ENCODE data around the gene EIF4EBP2. TPM values are rescaled to one million over a fixed set of nuclear protein-coding genes. Genes with fewer than 3 reads are reported as not detected.

EIF4EBP2 gene
- total RNA-seq, 1 donor, result 46.0 TPM

DNA sequence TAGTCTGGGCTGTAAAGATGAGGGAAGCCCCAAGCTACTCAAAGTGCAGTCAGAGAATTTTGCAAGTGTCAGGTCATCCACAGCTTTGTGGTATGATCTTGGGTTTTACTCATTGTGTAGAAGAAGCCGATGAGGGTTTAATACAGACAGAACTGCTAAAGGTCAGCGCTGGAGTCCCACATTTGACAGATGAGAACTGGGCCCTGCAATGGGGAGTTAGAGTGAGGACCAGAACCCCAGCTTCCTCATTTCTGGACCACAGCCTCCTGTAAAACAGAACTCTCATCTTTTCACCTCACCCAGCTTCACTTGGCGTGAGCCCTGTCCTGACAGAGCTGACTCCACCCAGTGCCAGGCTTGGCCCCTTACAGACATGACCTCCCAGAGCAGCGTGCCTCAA lies 41.6 kb upstream of the EIF4EBP2 start:
- H2AFZ ChIP-seq (ENCODE audit: low read length), result no peak overlapping the region
- no peak overlapping the region for H3K4me3 ChIP-seq (ENCODE audit: insufficient read depth, low read length)
- TF ChIP-seq, protein P1, sequence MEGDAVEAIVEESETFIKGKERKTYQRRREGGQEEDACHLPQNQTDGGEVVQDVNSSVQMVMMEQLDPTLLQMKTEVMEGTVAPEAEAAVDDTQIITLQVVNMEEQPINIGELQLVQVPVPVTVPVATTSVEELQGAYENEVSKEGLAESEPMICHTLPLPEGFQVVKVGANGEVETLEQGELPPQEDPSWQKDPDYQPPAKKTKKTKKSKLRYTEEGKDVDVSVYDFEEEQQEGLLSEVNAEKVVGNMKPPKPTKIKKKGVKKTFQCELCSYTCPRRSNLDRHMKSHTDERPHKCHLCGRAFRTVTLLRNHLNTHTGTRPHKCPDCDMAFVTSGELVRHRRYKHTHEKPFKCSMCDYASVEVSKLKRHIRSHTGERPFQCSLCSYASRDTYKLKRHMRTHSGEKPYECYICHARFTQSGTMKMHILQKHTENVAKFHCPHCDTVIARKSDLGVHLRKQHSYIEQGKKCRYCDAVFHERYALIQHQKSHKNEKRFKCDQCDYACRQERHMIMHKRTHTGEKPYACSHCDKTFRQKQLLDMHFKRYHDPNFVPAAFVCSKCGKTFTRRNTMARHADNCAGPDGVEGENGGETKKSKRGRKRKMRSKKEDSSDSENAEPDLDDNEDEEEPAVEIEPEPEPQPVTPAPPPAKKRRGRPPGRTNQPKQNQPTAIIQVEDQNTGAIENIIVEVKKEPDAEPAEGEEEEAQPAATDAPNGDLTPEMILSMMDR (IDR thresholded peaks at IDR 0.05; ENCODE audit: extremely low read depth, low read depth, low read length), result no peak
- H3K36me3 ChIP-seq (ENCODE audit: insufficient read depth, low read length), result no peaks in the 10 kb centered on the region
- H3K4me2 ChIP-seq (ENCODE audit: insufficient read depth, low read length), result no peak overlapping the region
- H3K9me3 ChIP-seq (ENCODE audit: low read depth, low read length), result no peaks in the 10 kb centered on the region
- H3K27ac ChIP-seq (ENCODE audit: low read depth, low read length), result no peak overlapping the region
- no peaks in the 10 kb centered on the region for H4K20me1 ChIP-seq (ENCODE audit: insufficient read depth, low read length)
- no peak for DNase-seq (ENCODE audit: insufficient read length, low spot score, missing footprints)
- H3K27me3 ChIP-seq (ENCODE audit: insufficient read depth, low read length), result no peaks in the 10 kb centered on the region
- no peaks in the 10 kb centered on the region for H3K79me2 ChIP-seq (ENCODE audit: insufficient read depth, low read length)
- peaks cover 20% of the 10 kb centered on the region for H3K4me1 ChIP-seq (ENCODE audit: insufficient read depth, low read length)

- Histone ChIP-seq H2AFZ (ENCODE audit: low read length) (peak overlapping the region; percentile 96), H3K36me3 (ENCODE audit: insufficient read depth, low read length) (no peaks in the 10 kb centered on the region), H4K20me1 (ENCODE audit: insufficient read depth, low read length) (no peaks in the 10 kb centered on the region), H3K27me3 (ENCODE audit: insufficient read depth, low read length) (no peaks in the 10 kb centered on the region), H3K4me2 (ENCODE audit: insufficient read depth, low read length) (no peak overlapping the region), H3K79me2 (ENCODE audit: insufficient read depth, low read length) (no peaks in the 10 kb centered on the region), H3K4me3 (ENCODE audit: insufficient read depth, low read length) (no peak overlapping the region), H3K4me1 (ENCODE audit: insufficient read depth, low read length) (peaks cover 16% of the 10 kb centered on the region), H3K27ac (ENCODE audit: low read depth, low read length) (peak overlapping the region; percentile 62), H3K9me3 (ENCODE audit: low read depth, low read length) (no peaks in the 10 kb centered on the region)
- TF ChIP-seq, protein P1 (IDR thresholded peaks at IDR 0.05; ENCODE audit: extremely low read depth, low read depth, low read length), result no peak
- no peak for DNase-seq (ENCODE audit: insufficient read length, low spot score, missing footprints)
These were observed 40.7 kb upstream of the EIF4EBP2 start for GRCh38 chr10:70363292-70363691.

GRCh38 chr10:70363971-70364771 lies 39.8 kb upstream of the EIF4EBP2 start:
- H3K4me1 ChIP-seq (ENCODE audit: insufficient read depth, low read length), result peaks cover 16% of the 10 kb centered on the region
- no peak overlapping the region for H3K4me3 ChIP-seq (ENCODE audit: insufficient read depth, low read length)
- H3K36me3 ChIP-seq (ENCODE audit: insufficient read depth, low read length), result no peaks in the 10 kb centered on the region
- H3K9me3 ChIP-seq (ENCODE audit: low read depth, low read length), result no peaks in the 10 kb centered on the region
- H2AFZ ChIP-seq (ENCODE audit: low read length), result peak overlapping the region; percentile 96
- no peaks in the 10 kb centered on the region for H3K79me2 ChIP-seq (ENCODE audit: insufficient read depth, low read length)
- peak overlapping the region; percentile 57 for H3K4me2 ChIP-seq (ENCODE audit: insufficient read depth, low read length)
- peak overlapping the region; percentile 62 for H3K27ac ChIP-seq (ENCODE audit: low read depth, low read length)
- peak; percentile 92 for DNase-seq (ENCODE audit: insufficient read length, low spot score, missing footprints)
- no peaks in the 10 kb centered on the region for H4K20me1 ChIP-seq (ENCODE audit: insufficient read depth, low read length)
- no peaks in the 10 kb centered on the region for H3K27me3 ChIP-seq (ENCODE audit: insufficient read depth, low read length)
- TF ChIP-seq, protein P1 (IDR thresholded peaks at IDR 0.05; ENCODE audit: extremely low read depth, low read depth, low read length), result peak; percentile 90

DNA sequence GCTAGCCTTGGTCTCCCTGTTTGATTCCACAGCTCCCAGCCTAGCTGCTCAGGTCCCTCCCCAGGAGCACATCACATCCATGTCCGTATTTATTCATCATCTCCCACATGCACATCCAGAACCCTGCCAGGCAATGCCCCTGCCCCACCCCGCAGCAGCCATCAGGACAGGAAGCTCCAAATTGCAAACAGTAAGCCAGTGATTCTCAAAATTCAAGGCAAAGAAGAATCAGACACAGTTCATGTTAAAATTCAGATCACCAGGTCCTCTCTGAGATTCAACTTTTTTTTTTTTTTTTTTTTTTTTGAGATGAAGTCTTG lies 39.2 kb upstream of the EIF4EBP2 start:
- no peak overlapping the region for H3K4me3 ChIP-seq (ENCODE audit: insufficient read depth, low read length)
- no peak overlapping the region for H2AFZ ChIP-seq (ENCODE audit: low read length)
- H3K79me2 ChIP-seq (ENCODE audit: insufficient read depth, low read length), result no peaks in the 10 kb centered on the region
- TF ChIP-seq, protein P1 (IDR thresholded peaks at IDR 0.05; ENCODE audit: extremely low read depth, low read depth, low read length), result peak; percentile 2
- no peak overlapping the region for H3K27ac ChIP-seq (ENCODE audit: low read depth, low read length)
- H3K4me2 ChIP-seq (ENCODE audit: insufficient read depth, low read length), result peak overlapping the region; percentile 57
- H3K36me3 ChIP-seq (ENCODE audit: insufficient read depth, low read length), result no peaks in the 10 kb centered on the region
- no peaks in the 10 kb centered on the region for H3K9me3 ChIP-seq (ENCODE audit: low read depth, low read length)
- H3K27me3 ChIP-seq (ENCODE audit: insufficient read depth, low read length), result no peaks in the 10 kb centered on the region
- H4K20me1 ChIP-seq (ENCODE audit: insufficient read depth, low read length), result no peaks in the 10 kb centered on the region
- DNase-seq (ENCODE audit: insufficient read length, low spot score, missing footprints), result no peak
- peaks cover 16% of the 10 kb centered on the region for H3K4me1 ChIP-seq (ENCODE audit: insufficient read depth, low read length)

Measured in osteoblast (primary cell).